Fibroblast of the aortic adventitia (primary cell): ENCODE measurements around the gene TRIM71. TPM values are rescaled to one million over a fixed set of nuclear protein-coding genes. Genes with fewer than 3 reads are reported as not detected.

Experiments
- DNase-seq: peaks from one replicate; pipeline ENCODE4 v3.0.0-alpha.2; 2010; ENCODE audit warnings: low read depth
- H3K4me3 ChIP-seq: 2 replicates; pipeline ENCODE4 v1.5.1; 2011; ENCODE audit warnings: low read depth, mild to moderate bottlenecking, control low read depth, low read length, moderate library complexity
- CTCF ChIP-seq: IDR thresholded peaks from 2 replicates; pipeline ENCODE4 v1.5.1; 2011; ENCODE audit warnings: mild to moderate bottlenecking, low read length, control low read depth, inconsistent platforms; ENCODE audit not compliant: insufficient read depth
- total RNA-seq: library from RNA; depleted of rRNA; stranded (reverse); fragments of >200 nt; gene quantifications from 2 replicates; pipeline ENCODE4 v1.2.3, GENCODE V29; 2012; ENCODE audit warnings: low replicate concordance

The TRIM71 gene
- total RNA-seq, 1 donor, result not detected

GRCh38 chr3:32903953-32904352 lies 86.2 kb downstream of the TRIM71 start:
- H3K4me3 ChIP-seq, result no peak overlapping the region
- DNase-seq, result no peak
- TF ChIP-seq CTCF, result no peak

GRCh38 chr3:32909999-32910398 lies 92.2 kb downstream of the TRIM71 start:
- no peak for DNase-seq
- TF ChIP-seq CTCF, result no peak
- no peak overlapping the region for H3K4me3 ChIP-seq

- DNase-seq, result peak; percentile 42
- TF ChIP-seq CTCF, result no peak
- H3K4me3 ChIP-seq, result no peak overlapping the region
These were observed 93.2 kb downstream of the TRIM71 start for GRCh38 chr3:32910954-32911353.

- TF ChIP-seq CTCF, result no peak
- DNase-seq, result no peak
- H3K4me3 ChIP-seq, result no peak overlapping the region
These were observed 94.2 kb downstream of the TRIM71 start for GRCh38 chr3:32912046-32912445.

GRCh38 chr3:32913790-32914446 lies 96.1 kb downstream of the TRIM71 start:
- H3K4me3 ChIP-seq, result no peak overlapping the region
- DNase-seq, result peak; percentile 98
- TF ChIP-seq CTCF, result no peak

- DNase-seq, result no peak
- no peak for TF ChIP-seq CTCF
- H3K4me3 ChIP-seq, result no peak overlapping the region
These were observed 102.1 kb downstream of the TRIM71 start for GRCh38 chr3:32919920-32920319.

- no peak for DNase-seq
- TF ChIP-seq CTCF, result no peak
- H3K4me3 ChIP-seq, result no peak overlapping the region
These were observed 104.3 kb downstream of the TRIM71 start for GRCh38 chr3:32922078-32922477.
